Sigmoid colon (tissue), 3 donors: Measurements from ENCODE around the gene EFNA4.

ENCODE experiments used
- POLR2A ChIP-seq, 2 donors: fragments of 450-650 bp; IDR thresholded peaks; one replicate each; pipeline ENCODE4 v1.6.1; 2016; ENCODE audit warnings: antibody characterized with exemption in 2 of 2, mild to moderate bottlenecking in 2 of 2, moderate library complexity in 2 of 2
- TF ChIP-seq, protein P1 (sequence below), 4 experiments: fragments of 450-650 bp in 3 of 4; fragments of 200-600 bp in 1 of 4; IDR thresholded peaks; one replicate each; pipeline ENCODE4 v1.5.1; 2016 to 2019; ENCODE audit warnings: antibody characterized with exemption in 4 of 4, mild to moderate bottlenecking in 3 of 4, moderate library complexity in 2 of 4

DNA sequence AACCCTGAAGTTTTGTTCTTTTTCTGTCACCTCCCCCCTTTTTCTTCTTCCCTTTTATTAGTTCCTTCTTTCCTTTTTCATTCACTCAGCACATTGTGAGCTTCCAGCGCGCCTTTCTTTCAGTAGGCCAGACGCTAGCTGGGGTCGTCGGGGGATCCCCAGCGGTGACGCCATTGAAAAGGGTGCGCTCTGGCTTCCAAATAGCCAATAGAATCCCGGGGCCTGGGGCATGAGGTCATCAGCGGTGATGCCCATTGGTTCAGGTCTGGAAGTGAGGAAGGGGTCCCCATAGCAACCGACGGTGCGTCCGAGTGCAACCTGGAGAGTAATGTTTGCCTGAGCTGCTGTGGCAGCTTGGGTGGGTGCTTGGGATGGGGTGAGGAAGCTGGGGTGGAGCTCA, 8.2 kb downstream of the EFNA4 start:
- TF ChIP-seq, protein P1, sequence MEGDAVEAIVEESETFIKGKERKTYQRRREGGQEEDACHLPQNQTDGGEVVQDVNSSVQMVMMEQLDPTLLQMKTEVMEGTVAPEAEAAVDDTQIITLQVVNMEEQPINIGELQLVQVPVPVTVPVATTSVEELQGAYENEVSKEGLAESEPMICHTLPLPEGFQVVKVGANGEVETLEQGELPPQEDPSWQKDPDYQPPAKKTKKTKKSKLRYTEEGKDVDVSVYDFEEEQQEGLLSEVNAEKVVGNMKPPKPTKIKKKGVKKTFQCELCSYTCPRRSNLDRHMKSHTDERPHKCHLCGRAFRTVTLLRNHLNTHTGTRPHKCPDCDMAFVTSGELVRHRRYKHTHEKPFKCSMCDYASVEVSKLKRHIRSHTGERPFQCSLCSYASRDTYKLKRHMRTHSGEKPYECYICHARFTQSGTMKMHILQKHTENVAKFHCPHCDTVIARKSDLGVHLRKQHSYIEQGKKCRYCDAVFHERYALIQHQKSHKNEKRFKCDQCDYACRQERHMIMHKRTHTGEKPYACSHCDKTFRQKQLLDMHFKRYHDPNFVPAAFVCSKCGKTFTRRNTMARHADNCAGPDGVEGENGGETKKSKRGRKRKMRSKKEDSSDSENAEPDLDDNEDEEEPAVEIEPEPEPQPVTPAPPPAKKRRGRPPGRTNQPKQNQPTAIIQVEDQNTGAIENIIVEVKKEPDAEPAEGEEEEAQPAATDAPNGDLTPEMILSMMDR (IDR thresholded peaks at IDR 0.05) = no peak
- TF ChIP-seq POLR2A (IDR thresholded peaks at IDR 0.05) = no peak
